B cell (primary cell): ENCODE data around the gene MOSPD3. TPM values are rescaled to one million over a fixed set of nuclear protein-coding genes. Genes with fewer than 3 reads are reported as not detected.

Experiments used
- ATAC-seq: fragments of 200-7000 bp; cut with Tn5 transposase; one replicate; pipeline ENCODE4 v1.10.0; 2021; ENCODE audit warnings: low read depth, mild to moderate bottlenecking, moderate number of reproducible peaks, moderate library complexity
- CTCF ChIA-PET: fragments of 350-600 bp; sonication (Branson Sonifier 250); formaldehyde crosslinking; loops from one replicate; lab custom pipeline; 2021; ENCODE audit warnings: antibody characterized with exemption, inconsistent platforms; lab: Charles Lee
- POLR2A ChIA-PET: fragments of 350-600 bp; sonication (Branson Sonifier 250); formaldehyde crosslinking; loops from one replicate; lab custom pipeline; 2021; ENCODE audit warnings: antibody characterized with exemption; lab: Charles Lee
- DNase-seq: peaks from one replicate; pipeline ENCODE4 v3.0.0; 2013
- H2AFZ ChIP-seq: 2 replicates; pipeline ENCODE4 v1.6.1; 2012; ENCODE audit warnings: mild to moderate bottlenecking, low read depth, low read length; ENCODE audit not compliant: insufficient read depth, poor library complexity, severe bottlenecking
- H3K27ac ChIP-seq, 2 donors: 1 replicate in 1 of 2; 2 replicates in 1 of 2; pipeline ENCODE4 v1.5.1; 2012 to 2013; ENCODE audit warnings: low read length in 2 of 2, mild to moderate bottlenecking in 2 of 2, moderate library complexity in 1 of 2
- H3K27me3 ChIP-seq, 4 experiments: fragments of 200-600 bp in 1 of 4; sonication (generic) in 1 of 4; replicated peaks in 1 of 4; 1 replicate in 2 of 4; 2 replicates in 2 of 4; pipeline versions ENCODE4 v1.6.1 to v1.7.0; 2013 to 2016; ENCODE audit warnings: low read length in 3 of 4, mild to moderate bottlenecking in 2 of 4, mixed read lengths in 1 of 4, moderate library complexity in 1 of 4; ENCODE audit not compliant: insufficient read depth in 4 of 4, control insufficient read depth in 3 of 4; ENCODE audit errors: control extremely low read depth in 1 of 4
- H3K36me3 ChIP-seq, 2 experiments: replicated peaks in 1 of 2; 1 replicate in 1 of 2; 2 replicates in 1 of 2; pipeline versions ENCODE4 v1.6.1 to v1.7.1; 2013; ENCODE audit warnings: low read length in 1 of 2; ENCODE audit not compliant: insufficient read depth in 2 of 2, control insufficient read depth in 1 of 2; ENCODE audit errors: control extremely low read depth in 1 of 2, extremely low read depth in 1 of 2
- H3K4me1 ChIP-seq, 2 donors: fragments of 200-600 bp in 1 of 2; sonication (generic) in 1 of 2; 1 replicate in 1 of 2; 2 replicates in 1 of 2; pipeline versions ENCODE4 v1.5.1 to v1.6.1; 2013 to 2017; ENCODE audit warnings: low read length in 2 of 2; ENCODE audit not compliant: control insufficient read depth in 2 of 2, insufficient read depth in 2 of 2
- H3K4me2 ChIP-seq: replicated peaks from 2 replicates; pipeline ENCODE3; 2012; ENCODE audit warnings: mild to moderate bottlenecking, low read depth, low read length; ENCODE audit not compliant: poor library complexity, severe bottlenecking
- H3K4me3 ChIP-seq, 5 experiments: fragments of 200-600 bp in 1 of 5; sonication (generic) in 1 of 5; 1 replicate in 3 of 5; 2 replicates in 2 of 5; pipeline versions ENCODE4 v1.5.1 to v1.7.0; 2011 to 2016; ENCODE audit warnings: low read length in 4 of 5, mild to moderate bottlenecking in 4 of 5, low read depth in 2 of 5, control low read depth in 1 of 5, moderate library complexity in 1 of 5; ENCODE audit not compliant: insufficient read depth in 1 of 5; ENCODE audit errors: control extremely low read depth in 1 of 5, extremely low read depth in 1 of 5
- H3K79me2 ChIP-seq: fragments of 200-600 bp; sonication (generic); one replicate; pipeline ENCODE4 v1.6.0; 2016; ENCODE audit warnings: low read length; ENCODE audit not compliant: control insufficient read depth, insufficient read depth
- H3K9ac ChIP-seq: fragments of 200-600 bp; sonication (generic); 2 replicates; pipeline ENCODE4 v1.6.1; 2017; ENCODE audit warnings: mild to moderate bottlenecking, low read length, moderate library complexity
- H3K9me3 ChIP-seq, 3 donors: one replicate each; pipeline versions ENCODE4 v1.6.1 to v1.7.1; 2013; ENCODE audit warnings: low read length in 2 of 3; ENCODE audit not compliant: control insufficient read depth in 2 of 3, insufficient read depth in 1 of 3; ENCODE audit errors: control extremely low read depth in 1 of 3
- H4K20me1 ChIP-seq: 2 replicates; pipeline ENCODE4 v1.6.0; 2012; ENCODE audit warnings: mild to moderate bottlenecking, low read length; ENCODE audit not compliant: insufficient read depth, control insufficient read depth, poor library complexity, severe bottlenecking
- H3K27ac Mint-ChIP-seq: one replicate; pipeline ENCODE4 v1.8.0; 2021; ENCODE audit warnings: mixed read lengths
- H3K27me3 Mint-ChIP-seq: one replicate; pipeline ENCODE4 v1.8.0; 2021; ENCODE audit warnings: mixed read lengths
- H3K4me1 Mint-ChIP-seq: one replicate; pipeline ENCODE4 v1.8.0; 2021; ENCODE audit warnings: mixed read lengths
- H3K4me3 Mint-ChIP-seq: one replicate; pipeline ENCODE4 v1.8.0; 2021; ENCODE audit warnings: mixed read lengths
- H3K9me3 Mint-ChIP-seq: one replicate; pipeline ENCODE4 v1.8.0; 2022; ENCODE audit warnings: mixed read lengths; ENCODE audit not compliant: insufficient read depth
- EZH2 ChIP-seq: IDR thresholded peaks from 2 replicates; pipeline ENCODE4 v1.6.1; 2012; ENCODE audit warnings: borderline replicate concordance, low read depth, mild to moderate bottlenecking, moderate library complexity, low read length; ENCODE audit not compliant: insufficient read depth, poor library complexity, severe bottlenecking
- WGBS: methylation state at CpG from one replicate; pipeline ENCODE4 v1.1.5; 2013; ENCODE audit warnings: missing lambda C conversion rate; ENCODE audit not compliant: insufficient coverage; 5-methylcytosine and 5-hydroxymethylcytosine counted together
- intact Hi-C: fragments of 100-400 bp; cut with micrococcal nuclease; formaldehyde crosslinking; loops from one replicate; pipeline ENCODE4 v1.10.0; 2022
- polyA plus RNA-seq: library from polyadenylated mRNA; depleted of rRNA; stranded (reverse); fragments of >200 nt; gene quantifications from 2 replicates; pipeline ENCODE4 v1.2.3, GENCODE V29; 2012
- total RNA-seq, 2 donors: library from RNA; stranded (reverse); fragments of 120-200 nt in 1 of 2; gene quantifications; 1 replicate in 1 of 2; 2 replicates in 1 of 2; pipeline versions ENCODE4 v1.2.3 to v1.2.4, GENCODE V29; 2013 to 2022
- TF ChIP-seq, protein P1 (sequence below): fragments of 200-600 bp; IDR thresholded peaks from one replicate; pipeline ENCODE4 v1.8.0; 2022; ENCODE audit warnings: antibody characterized with exemption, mild to moderate bottlenecking

MOSPD3 gene
- total and polyA plus RNA-seq, 2 donors (not counting 1 experiment from before 2014, with no cell fraction given): 18.8 to 19.2 TPM

DNA sequence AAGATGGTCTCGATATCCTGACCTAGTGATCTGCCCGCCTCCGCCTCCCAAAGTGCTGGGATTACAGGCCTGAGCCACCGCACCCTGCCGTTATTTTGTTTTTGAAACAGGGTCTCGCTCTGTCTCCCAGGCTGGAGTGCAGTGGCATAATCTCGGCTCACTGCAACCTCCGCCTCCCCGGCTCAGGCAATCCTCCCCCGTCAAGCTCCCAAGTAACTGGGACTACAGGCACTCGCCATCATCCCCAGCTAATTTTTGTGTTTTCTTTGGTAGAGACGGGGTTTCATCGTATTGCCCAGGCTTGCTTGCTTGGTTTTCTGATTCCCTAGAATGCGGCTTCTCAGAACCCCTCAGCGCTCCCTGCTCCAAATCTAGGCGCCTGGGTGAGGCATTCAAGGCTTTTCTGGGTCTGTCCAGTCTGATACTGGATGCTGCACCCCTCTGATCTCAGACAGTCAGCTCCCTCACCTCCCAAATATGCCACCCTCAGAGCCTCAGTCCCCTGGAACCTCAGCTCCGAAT, 27.7 kb downstream of the MOSPD3 start:
- no peak overlapping the region for H2AFZ ChIP-seq
- no peak for DNase-seq
- peaks cover 8% of the 10 kb centered on the region for H3K4me1 Mint-ChIP-seq
- ChIA-PET CTCF (no interaction called here), POLR2A (no interaction called here)
- no peak overlapping the region for H3K27ac ChIP-seq
- H3K9me3 ChIP-seq: peaks cover 0 to 9% (median 0%) of the 10 kb centered on the region in 3 donors
- no peaks in the 10 kb centered on the region for H4K20me1 ChIP-seq
- peaks cover 4 to 10% of the 10 kb centered on the region in 2 donors for H3K4me1 ChIP-seq
- H3K79me2 ChIP-seq: no peaks in the 10 kb centered on the region
- TF ChIP-seq EZH2: no peak
- TF ChIP-seq, protein P1, sequence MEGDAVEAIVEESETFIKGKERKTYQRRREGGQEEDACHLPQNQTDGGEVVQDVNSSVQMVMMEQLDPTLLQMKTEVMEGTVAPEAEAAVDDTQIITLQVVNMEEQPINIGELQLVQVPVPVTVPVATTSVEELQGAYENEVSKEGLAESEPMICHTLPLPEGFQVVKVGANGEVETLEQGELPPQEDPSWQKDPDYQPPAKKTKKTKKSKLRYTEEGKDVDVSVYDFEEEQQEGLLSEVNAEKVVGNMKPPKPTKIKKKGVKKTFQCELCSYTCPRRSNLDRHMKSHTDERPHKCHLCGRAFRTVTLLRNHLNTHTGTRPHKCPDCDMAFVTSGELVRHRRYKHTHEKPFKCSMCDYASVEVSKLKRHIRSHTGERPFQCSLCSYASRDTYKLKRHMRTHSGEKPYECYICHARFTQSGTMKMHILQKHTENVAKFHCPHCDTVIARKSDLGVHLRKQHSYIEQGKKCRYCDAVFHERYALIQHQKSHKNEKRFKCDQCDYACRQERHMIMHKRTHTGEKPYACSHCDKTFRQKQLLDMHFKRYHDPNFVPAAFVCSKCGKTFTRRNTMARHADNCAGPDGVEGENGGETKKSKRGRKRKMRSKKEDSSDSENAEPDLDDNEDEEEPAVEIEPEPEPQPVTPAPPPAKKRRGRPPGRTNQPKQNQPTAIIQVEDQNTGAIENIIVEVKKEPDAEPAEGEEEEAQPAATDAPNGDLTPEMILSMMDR: no peak
- no peak overlapping the region for H3K4me3 ChIP-seq
- H3K27me3 ChIP-seq: peaks cover 0 to 9% (median 2%) of the 10 kb centered on the region in 4 experiments
- peaks cover under 1% of the 10 kb centered on the region for H3K27me3 Mint-ChIP-seq
- H3K9ac ChIP-seq: no peak overlapping the region
- H3K27ac Mint-ChIP-seq: no peak overlapping the region
- 95% methylated on average over 16 of the region's 17 CpGs for WGBS
- no peaks in the 10 kb centered on the region for H3K9me3 Mint-ChIP-seq
- H3K4me3 Mint-ChIP-seq: no peak overlapping the region
- no peak for ATAC-seq
- no peak overlapping the region for H3K4me2 ChIP-seq
- intact Hi-C loops: no loop called here
- H3K36me3 ChIP-seq: no peaks in the 10 kb centered on the region

DNA sequence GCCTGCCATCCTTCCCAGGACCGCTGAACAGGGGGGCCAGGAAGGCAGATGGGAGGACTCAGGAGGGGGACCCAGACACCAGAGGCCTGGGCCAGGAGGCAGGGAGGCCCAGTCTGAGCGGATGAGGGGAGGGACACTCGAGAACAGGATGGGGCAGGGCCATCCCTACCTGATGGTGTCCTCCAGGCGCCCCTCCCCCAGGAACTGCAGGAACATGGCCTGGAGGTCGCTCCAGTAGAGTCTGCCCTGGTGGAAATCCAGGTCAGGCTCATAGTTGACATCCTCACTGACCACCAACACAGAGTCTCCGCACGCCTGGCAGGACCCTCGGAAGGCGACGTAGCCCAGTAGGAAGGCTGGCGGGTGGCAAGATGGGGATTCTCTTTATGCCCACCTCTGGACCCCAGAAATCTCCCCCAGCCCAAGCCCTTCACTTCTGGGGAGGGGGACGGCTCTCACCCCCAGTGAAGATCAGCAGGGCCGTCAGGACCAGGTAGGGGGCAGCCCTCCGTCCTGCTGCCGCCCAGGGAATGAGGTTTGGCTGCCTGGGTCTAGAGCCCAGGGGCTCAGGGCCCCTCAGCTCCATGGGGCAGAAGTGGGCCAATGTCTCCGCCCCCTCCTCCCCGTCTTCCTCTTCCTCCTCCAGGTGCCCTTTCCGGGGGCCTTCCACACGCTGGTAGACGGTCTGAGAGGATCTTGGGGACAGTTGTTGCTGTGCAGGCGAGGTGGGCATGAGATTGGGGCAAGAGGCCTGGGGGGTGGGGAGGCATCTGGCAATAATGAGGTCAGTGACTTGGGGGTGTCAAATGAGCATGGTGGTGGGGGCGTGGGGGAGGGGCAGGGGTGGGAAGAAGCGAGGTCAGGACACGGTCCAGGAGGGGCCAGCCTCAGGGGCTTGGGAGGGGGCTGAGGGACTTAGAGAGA, 28.4 kb downstream of the MOSPD3 start:
- no peak overlapping the region for H3K27ac ChIP-seq
- ChIA-PET CTCF (no interaction called here), POLR2A (no interaction called here)
- no peak overlapping the region for H2AFZ ChIP-seq
- peaks cover 5% of the 10 kb centered on the region for H3K27me3 Mint-ChIP-seq
- no peaks in the 10 kb centered on the region for H3K79me2 ChIP-seq
- peaks cover 4 to 10% of the 10 kb centered on the region in 2 donors for H3K4me1 ChIP-seq
- H3K4me3 Mint-ChIP-seq: no peak overlapping the region
- no peak overlapping the region for H3K4me2 ChIP-seq
- H3K27me3 ChIP-seq: peaks cover 0 to 10% (median 2%) of the 10 kb centered on the region in 4 experiments
- ATAC-seq (no peak), DNase-seq (no peak)
- intact Hi-C loops: no loop called here
- TF ChIP-seq, protein P1: no peak
- TF ChIP-seq EZH2: no peak
- H3K4me3 ChIP-seq: no peak overlapping the region
- H3K9me3 ChIP-seq: peaks cover 0 to 9% (median 0%) of the 10 kb centered on the region in 3 donors
- 93% methylated on average over 12 of the region's 24 CpGs for WGBS
- no peaks in the 10 kb centered on the region for H3K36me3 ChIP-seq
- H3K4me1 Mint-ChIP-seq: peaks cover 8% of the 10 kb centered on the region
- H3K27ac Mint-ChIP-seq: no peak overlapping the region
- H3K9ac ChIP-seq: no peak overlapping the region
- H3K9me3 Mint-ChIP-seq: no peaks in the 10 kb centered on the region
- no peaks in the 10 kb centered on the region for H4K20me1 ChIP-seq
